Suprapubic skin (tissue), 4 donors: ENCODE results near the gene VMO1.

ENCODE experiments used
- POLR2A ChIP-seq, 2 donors: fragments of 450-650 bp; IDR thresholded peaks; one replicate each; pipeline ENCODE4 v1.6.1; 2017; ENCODE audit warnings: antibody characterized with exemption in 2 of 2, mild to moderate bottlenecking in 2 of 2, moderate library complexity in 2 of 2
- POLR2AphosphoS5 ChIP-seq, 3 donors: sonication (generic); formaldehyde crosslinking; IDR thresholded peaks; one replicate each; pipeline ENCODE4 v1.6.1; 2017; ENCODE audit warnings: antibody characterized with exemption in 3 of 3
- TF ChIP-seq, protein P1 (sequence below), 2 donors: fragments of 200-600 bp in 1 of 2; fragments of 450-650 bp in 1 of 2; sonication (generic) in 1 of 2; IDR thresholded peaks; one replicate each; pipeline ENCODE4 v1.5.1; 2016 to 2019; ENCODE audit warnings: antibody characterized with exemption in 2 of 2, mild to moderate bottlenecking in 1 of 2, moderate library complexity in 1 of 2

DNA sequence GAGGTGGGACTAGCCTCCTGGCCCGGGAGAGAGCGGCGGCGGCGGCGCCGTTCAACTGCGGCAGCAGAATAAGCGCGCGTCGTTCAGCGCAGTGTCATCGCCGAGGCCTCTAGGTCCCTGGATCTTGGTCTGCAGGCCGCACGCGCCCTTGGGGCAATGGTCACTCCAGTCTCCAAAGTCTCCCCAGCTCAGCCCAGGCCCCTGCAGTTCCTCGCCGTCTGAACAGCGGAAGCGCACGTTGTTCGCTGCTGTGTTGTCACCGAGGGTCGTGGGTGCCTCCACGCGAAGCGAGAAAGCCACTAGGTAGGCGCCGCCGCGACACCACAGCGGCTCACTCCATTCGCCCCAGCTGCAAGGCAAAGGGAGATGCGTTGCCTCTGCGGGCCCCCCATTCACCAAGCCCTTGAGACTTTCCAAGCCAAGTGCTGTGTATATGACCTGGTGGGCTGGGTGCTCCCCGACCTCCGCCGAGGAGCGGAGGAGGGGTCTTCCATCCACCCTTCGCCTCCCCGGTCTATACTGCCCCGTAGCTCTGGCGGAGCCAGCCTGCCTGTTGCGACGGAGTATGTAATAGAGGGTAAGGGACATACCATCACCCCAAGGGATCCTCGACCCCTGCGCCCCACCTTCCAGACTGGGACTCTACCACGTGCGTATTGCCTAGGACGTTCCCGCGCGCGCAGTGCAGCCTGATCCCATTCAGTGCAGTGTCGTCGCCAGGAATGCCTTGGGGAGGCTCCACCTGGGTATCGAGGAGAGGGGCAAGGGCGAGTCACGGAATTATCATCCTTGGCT, 656 bp downstream of the VMO1 start:
- TF ChIP-seq, protein P1, sequence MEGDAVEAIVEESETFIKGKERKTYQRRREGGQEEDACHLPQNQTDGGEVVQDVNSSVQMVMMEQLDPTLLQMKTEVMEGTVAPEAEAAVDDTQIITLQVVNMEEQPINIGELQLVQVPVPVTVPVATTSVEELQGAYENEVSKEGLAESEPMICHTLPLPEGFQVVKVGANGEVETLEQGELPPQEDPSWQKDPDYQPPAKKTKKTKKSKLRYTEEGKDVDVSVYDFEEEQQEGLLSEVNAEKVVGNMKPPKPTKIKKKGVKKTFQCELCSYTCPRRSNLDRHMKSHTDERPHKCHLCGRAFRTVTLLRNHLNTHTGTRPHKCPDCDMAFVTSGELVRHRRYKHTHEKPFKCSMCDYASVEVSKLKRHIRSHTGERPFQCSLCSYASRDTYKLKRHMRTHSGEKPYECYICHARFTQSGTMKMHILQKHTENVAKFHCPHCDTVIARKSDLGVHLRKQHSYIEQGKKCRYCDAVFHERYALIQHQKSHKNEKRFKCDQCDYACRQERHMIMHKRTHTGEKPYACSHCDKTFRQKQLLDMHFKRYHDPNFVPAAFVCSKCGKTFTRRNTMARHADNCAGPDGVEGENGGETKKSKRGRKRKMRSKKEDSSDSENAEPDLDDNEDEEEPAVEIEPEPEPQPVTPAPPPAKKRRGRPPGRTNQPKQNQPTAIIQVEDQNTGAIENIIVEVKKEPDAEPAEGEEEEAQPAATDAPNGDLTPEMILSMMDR (IDR thresholded peaks at IDR 0.05): no peak
- no peak for TF ChIP-seq POLR2AphosphoS5 (IDR thresholded peaks at IDR 0.05)
- no peak for TF ChIP-seq POLR2A (IDR thresholded peaks at IDR 0.05)
